DOHH2 (cell line): Measurements from ENCODE around the gene SLC16A7.

Source experiments
- H3F3A ChIP-seq: fragments of 200-600 bp; sonication (generic), shearing (Covaris generic); 2 replicates; pipeline ENCODE4 v1.6.0; 2016; ENCODE audit warnings: antibody characterized with exemption, mild to moderate bottlenecking; ENCODE audit not compliant: control insufficient read depth, insufficient read depth
- H3K27ac ChIP-seq: fragments of 200-600 bp; sonication (generic); 2 replicates; pipeline ENCODE4 v1.5.1; 2014; ENCODE audit warnings: low read depth, mild to moderate bottlenecking, low read length, moderate library complexity
- H3K27me3 ChIP-seq: fragments of 200-600 bp; sonication (generic); 2 replicates; pipeline ENCODE4 v1.6.1; 2014; ENCODE audit warnings: mild to moderate bottlenecking, low read length, mixed read lengths; ENCODE audit not compliant: control insufficient read depth
- H3K36me3 ChIP-seq: fragments of 200-600 bp; sonication (generic); 2 replicates; pipeline ENCODE4 v1.6.1; 2014; ENCODE audit warnings: mild to moderate bottlenecking, low read length, moderate library complexity, mixed read lengths; ENCODE audit not compliant: control insufficient read depth
- H3K4me1 ChIP-seq: fragments of 200-600 bp; sonication (generic); 2 replicates; pipeline ENCODE4 v1.6.1; 2014; ENCODE audit warnings: mild to moderate bottlenecking, low read length, mixed read lengths; ENCODE audit not compliant: control insufficient read depth
- H3K4me2 ChIP-seq: fragments of 200-600 bp; sonication (generic); 2 replicates; pipeline ENCODE4 v1.6.0; 2014; ENCODE audit warnings: mild to moderate bottlenecking, low read length, moderate library complexity
- H3K4me3 ChIP-seq: fragments of 200-600 bp; sonication (generic); 2 replicates; pipeline ENCODE4 v1.5.1; 2014; ENCODE audit warnings: mild to moderate bottlenecking, low read length, mixed read lengths
- H3K79me2 ChIP-seq: fragments of 200-600 bp; sonication (generic); 2 replicates; pipeline ENCODE4 v1.6.1; 2014; ENCODE audit warnings: mild to moderate bottlenecking, low read length, mixed read lengths; ENCODE audit not compliant: control insufficient read depth
- H3K9me2 ChIP-seq: fragments of 200-600 bp; sonication (generic); replicated peaks from 2 replicates; pipeline ENCODE4 v1.6.1; 2014; ENCODE audit warnings: mild to moderate bottlenecking, low read length, mixed read lengths; ENCODE audit not compliant: control insufficient read depth
- H3K9me3 ChIP-seq: fragments of 200-600 bp; sonication (generic); 2 replicates; pipeline ENCODE4 v1.6.1; 2014; ENCODE audit warnings: antibody characterized with exemption, low read length, mixed read lengths; ENCODE audit not compliant: control insufficient read depth, insufficient read depth
- H4K20me1 ChIP-seq: fragments of 200-600 bp; sonication (generic); 2 replicates; pipeline ENCODE4 v1.6.0; 2014; ENCODE audit warnings: low read depth, mild to moderate bottlenecking, antibody characterized with exemption, low read length, moderate library complexity; ENCODE audit not compliant: control insufficient read depth, insufficient read depth
- EZH2phosphoT487 ChIP-seq: fragments of 200-600 bp; sonication (generic); IDR thresholded peaks from 2 replicates; pipeline ENCODE4 v1.6.1; 2017; ENCODE audit warnings: borderline replicate concordance, mild to moderate bottlenecking, antibody characterized with exemption, low read length, moderate library complexity, mixed read lengths
- TF ChIP-seq, protein P1 (sequence below): fragments of 200-600 bp; sonication (generic); IDR thresholded peaks from one replicate; pipeline ENCODE4 v1.5.1; 2014; ENCODE audit warnings: antibody characterized with exemption, mild to moderate bottlenecking, low read depth, low read length; ENCODE audit not compliant: poor library complexity, severe bottlenecking

SLC16A7 gene

DNA sequence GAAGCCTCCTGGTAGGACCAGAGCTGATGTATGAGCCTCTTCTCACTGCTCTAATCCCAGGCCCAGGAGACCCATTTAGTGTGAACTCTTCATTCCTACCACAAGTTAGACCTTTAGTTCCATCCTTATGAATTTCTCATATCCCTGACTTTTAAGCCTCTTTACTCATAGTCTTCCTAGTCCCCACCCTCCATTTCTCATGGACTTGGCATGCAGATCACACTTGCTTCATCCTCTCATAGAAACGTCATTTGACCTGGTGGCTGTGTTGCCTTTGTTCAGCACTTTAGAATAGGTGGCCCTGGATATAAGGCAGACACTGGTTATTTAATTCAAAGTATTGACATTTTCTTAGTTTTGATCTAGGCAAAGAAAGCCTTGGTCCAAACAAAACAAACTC, 99.5 kb downstream of the SLC16A7 start:
- no peaks in the 10 kb centered on the region for H4K20me1 ChIP-seq
- no peak overlapping the region for H3K4me2 ChIP-seq
- peaks cover 3% of the 10 kb centered on the region; the same call in 1 of the 2 replicates for H3K36me3 ChIP-seq
- H3K4me1 ChIP-seq: no peaks in the 10 kb centered on the region
- H3F3A ChIP-seq: no peaks in the 10 kb centered on the region
- H3K27me3 ChIP-seq: no peaks in the 10 kb centered on the region
- H3K27ac ChIP-seq: no peak overlapping the region
- H3K9me2 ChIP-seq: no peaks in the 10 kb centered on the region
- no peak overlapping the region for H3K4me3 ChIP-seq
- TF ChIP-seq, protein P1, sequence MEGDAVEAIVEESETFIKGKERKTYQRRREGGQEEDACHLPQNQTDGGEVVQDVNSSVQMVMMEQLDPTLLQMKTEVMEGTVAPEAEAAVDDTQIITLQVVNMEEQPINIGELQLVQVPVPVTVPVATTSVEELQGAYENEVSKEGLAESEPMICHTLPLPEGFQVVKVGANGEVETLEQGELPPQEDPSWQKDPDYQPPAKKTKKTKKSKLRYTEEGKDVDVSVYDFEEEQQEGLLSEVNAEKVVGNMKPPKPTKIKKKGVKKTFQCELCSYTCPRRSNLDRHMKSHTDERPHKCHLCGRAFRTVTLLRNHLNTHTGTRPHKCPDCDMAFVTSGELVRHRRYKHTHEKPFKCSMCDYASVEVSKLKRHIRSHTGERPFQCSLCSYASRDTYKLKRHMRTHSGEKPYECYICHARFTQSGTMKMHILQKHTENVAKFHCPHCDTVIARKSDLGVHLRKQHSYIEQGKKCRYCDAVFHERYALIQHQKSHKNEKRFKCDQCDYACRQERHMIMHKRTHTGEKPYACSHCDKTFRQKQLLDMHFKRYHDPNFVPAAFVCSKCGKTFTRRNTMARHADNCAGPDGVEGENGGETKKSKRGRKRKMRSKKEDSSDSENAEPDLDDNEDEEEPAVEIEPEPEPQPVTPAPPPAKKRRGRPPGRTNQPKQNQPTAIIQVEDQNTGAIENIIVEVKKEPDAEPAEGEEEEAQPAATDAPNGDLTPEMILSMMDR: no peak
- TF ChIP-seq EZH2phosphoT487: no peak
- peaks cover 3% of the 10 kb centered on the region; the same call in 1 of the 2 replicates for H3K79me2 ChIP-seq
- no peaks in the 10 kb centered on the region for H3K9me3 ChIP-seq

DNA sequence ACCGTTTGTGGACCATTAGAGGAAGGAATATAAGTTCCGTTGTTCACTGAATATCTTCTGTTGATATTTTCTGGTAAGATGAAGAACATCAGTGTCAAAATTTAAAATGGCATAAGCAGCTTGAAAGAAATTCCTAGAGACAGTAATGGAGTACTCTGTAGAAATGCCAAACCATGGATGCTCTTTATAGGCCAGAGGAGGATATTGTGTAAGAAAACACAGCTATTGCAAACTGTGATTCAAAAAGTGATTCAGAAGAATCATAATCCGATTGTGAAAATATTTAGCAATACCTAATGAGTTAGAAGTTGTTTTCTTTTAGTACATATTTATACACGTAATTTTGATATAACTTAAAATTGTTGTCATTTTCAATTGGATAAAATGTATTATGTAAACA, 102.8 kb downstream of the SLC16A7 start:
- no peaks in the 10 kb centered on the region for H3K9me3 ChIP-seq
- TF ChIP-seq EZH2phosphoT487: no peak
- TF ChIP-seq, protein P1: no peak
- no peaks in the 10 kb centered on the region for H4K20me1 ChIP-seq
- peaks cover 3% of the 10 kb centered on the region; the same call in 1 of the 2 replicates for H3K36me3 ChIP-seq
- H3K9me2 ChIP-seq: no peaks in the 10 kb centered on the region
- H3K4me1 ChIP-seq: no peaks in the 10 kb centered on the region
- H3K27me3 ChIP-seq: no peaks in the 10 kb centered on the region
- H3F3A ChIP-seq: no peaks in the 10 kb centered on the region
- no peak overlapping the region for H3K27ac ChIP-seq
- peaks cover 3% of the 10 kb centered on the region; the same call in 1 of the 2 replicates for H3K79me2 ChIP-seq
- no peak overlapping the region for H3K4me2 ChIP-seq
- H3K4me3 ChIP-seq: no peak overlapping the region

DNA sequence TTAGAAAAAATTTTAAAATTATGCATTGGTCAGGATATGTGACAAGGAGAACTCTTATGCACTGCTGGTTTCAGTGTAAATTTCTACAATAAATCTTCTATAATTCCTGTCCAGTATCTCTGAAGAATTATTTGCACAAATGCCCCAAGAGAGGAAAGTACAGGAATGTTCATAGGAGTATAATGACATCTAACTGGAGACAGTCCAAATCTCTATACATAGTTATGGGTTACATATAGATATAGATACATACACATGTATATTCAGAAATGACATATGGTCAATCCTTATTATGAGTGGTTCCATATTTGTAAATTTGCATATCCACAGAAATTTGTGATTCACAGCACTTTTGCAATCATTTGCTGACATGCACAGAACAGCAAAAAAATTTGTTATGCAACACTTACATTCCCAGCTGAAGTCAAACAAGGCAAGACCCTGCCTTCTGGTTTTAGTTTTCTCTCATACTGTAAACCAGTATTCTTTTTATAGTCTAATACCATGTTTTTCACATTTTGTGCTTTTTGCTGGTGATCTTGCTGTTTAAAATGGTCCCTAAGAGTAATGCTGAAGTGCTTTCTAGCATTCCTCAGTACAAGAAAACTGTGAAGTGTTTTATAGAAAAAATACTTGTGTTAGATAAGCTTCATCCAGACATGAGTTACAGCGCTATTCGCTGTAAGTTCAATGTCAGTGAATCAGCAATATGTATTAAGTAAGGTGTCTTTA, 103.8 kb downstream of the SLC16A7 start:
- H3K9me3 ChIP-seq: no peaks in the 10 kb centered on the region
- no peak overlapping the region for H3K4me3 ChIP-seq
- H3K79me2 ChIP-seq: peaks cover 3% of the 10 kb centered on the region; the same call in 1 of the 2 replicates
- no peaks in the 10 kb centered on the region for H3K9me2 ChIP-seq
- H3K27ac ChIP-seq: no peak overlapping the region
- TF ChIP-seq, protein P1: no peak
- no peak for TF ChIP-seq EZH2phosphoT487
- H4K20me1 ChIP-seq: no peaks in the 10 kb centered on the region
- no peaks in the 10 kb centered on the region for H3K4me1 ChIP-seq
- H3F3A ChIP-seq: no peaks in the 10 kb centered on the region
- peaks cover 3% of the 10 kb centered on the region; the same call in 1 of the 2 replicates for H3K36me3 ChIP-seq
- H3K4me2 ChIP-seq: no peak overlapping the region
- no peaks in the 10 kb centered on the region for H3K27me3 ChIP-seq
